Measurements from ENCODE around the gene APBB2.

APBB2 gene

DNA sequence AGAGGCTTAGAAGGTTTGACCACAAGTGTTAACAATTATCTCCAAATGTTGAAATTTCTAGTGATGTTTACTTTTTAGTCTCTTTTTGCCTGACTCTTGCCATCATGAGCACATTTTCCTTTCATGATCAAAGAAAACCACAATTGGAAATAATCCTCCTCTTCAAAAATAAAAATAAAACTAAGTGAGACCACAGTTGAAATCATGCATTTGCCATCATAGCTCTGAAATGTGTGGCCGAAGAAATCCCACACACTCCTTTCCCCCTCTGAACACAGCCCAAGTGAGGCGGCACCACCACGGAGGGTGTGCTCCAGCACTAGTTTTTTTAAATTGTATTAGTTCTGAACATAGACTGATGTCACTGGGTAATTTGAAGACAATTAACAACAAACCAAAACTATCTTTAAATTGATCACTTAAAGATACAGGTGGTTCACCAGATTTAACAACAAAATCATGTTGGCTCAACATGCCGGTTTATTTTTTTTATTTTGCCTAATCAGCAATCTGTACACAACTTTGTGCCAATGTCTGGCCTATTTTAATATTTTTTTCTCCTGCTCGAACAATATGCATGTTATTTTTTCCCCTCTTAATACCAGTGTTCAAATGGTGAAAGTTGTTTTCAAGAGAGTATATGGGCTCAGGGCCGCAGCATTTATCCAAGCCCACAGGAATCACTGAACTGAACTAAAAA, 17.6 kb downstream of the APBB2 start:
- DNase-seq (ENCODE audit: low read depth in 3 of 3, low spot score in 1 of 3), result no peak

DNA sequence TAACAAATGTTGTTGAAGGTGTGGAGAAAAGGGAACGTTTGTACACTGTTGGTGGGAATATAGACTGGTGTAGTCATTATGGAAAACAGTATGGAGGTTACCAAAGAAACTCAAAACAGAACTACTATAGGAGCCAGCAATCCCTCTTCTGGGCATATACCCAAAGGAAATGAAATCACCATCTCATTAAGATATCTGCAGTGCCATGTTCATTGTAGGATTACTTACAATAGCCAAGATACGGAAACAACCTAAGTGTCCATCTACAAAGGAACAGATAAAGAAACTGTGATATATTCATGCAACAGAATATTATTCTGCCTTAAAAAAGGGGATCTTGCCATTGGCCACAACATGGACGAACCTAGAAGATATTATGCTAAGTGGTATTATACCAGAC, 22.2 kb downstream of the APBB2 start:
- no peak for DNase-seq (ENCODE audit: low read depth in 3 of 3, low spot score in 1 of 3)

DNA sequence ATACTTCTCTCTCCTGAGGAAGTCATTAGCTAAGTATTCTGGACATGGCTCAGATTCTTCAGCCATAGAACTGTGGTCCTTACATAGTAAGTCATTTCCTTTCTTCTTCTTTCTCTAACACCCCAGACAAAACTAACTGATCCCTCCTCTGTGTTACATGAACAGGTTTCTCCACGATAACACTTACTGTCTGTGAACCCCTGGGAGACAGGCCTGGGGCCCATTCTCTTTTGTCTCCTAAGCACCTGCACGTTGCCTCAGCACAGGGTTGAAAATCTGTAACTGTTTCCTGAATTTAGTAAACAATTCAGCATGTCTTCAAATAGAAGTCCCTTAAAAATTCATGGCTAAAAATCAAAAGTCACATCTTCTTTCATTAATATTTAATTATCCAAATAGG, 24.7 kb downstream of the APBB2 start:
- no peak for DNase-seq (ENCODE audit: low read depth in 3 of 3, low spot score in 1 of 3)

DNA sequence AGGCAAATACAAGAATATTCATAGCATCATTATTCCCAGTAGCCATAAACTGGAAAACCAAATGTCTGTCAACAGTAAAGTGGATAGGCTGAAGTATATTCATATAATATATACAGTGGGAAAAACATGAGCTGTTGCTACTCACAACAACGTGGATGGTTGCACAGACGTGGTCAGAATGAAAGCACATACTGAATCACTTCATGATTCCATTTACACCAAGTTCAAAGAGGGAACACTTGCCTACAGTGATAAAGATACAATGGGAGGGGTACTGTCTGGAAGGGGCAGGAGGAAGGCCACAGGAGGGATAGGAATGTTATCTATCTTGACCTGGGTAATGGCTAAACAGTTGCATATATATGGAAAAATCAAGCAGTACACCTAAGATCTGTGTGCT, 25.3 kb downstream of the APBB2 start:
- no peak for DNase-seq (ENCODE audit: low read depth in 3 of 3, low spot score in 1 of 3)

DNA sequence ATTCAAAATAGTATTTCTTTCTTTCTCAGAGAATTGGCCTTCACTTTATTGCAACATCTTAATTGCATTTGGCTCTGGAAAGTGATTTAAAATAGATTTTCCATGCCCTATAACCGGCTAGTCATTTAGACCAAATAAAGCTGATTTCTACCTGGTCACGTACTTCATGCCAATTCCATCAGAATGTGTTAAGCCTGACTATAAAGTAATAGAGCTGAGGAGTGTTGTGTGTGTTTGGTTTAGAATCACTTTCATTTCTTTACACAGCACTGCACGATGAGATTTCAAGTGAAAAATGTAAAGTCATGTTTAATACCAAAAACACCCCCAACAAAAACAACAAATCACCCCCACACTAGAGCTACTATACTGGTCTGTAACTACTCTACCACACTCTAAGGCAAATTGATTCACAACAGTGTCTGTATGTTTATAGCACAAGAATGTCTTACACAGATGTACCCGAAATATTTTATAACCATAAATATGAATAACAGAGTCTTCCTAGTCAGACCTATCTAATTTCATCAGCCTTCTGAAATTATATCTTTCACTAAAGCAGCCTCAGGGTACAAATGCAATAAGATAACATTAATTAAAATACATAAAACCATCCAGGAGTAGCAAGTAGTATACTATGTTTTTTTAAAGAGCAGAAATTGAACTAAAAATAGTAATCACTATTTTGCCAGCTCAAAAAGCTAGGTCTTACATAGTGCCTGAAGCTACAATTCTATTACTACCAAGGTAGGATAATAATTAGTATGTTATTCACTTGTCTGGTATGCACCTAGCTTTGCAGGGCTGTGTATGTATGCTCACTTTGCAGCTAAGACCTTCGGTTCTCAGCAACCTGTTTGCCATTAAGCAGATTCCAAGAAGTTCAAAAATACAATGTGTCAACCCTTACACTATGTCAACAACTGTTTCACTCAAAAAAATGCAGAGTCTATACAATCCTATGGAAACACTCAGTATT, 28.4 kb downstream of the APBB2 start:
- no peak for DNase-seq (ENCODE audit: low read depth in 3 of 3, low spot score in 1 of 3)

DNA sequence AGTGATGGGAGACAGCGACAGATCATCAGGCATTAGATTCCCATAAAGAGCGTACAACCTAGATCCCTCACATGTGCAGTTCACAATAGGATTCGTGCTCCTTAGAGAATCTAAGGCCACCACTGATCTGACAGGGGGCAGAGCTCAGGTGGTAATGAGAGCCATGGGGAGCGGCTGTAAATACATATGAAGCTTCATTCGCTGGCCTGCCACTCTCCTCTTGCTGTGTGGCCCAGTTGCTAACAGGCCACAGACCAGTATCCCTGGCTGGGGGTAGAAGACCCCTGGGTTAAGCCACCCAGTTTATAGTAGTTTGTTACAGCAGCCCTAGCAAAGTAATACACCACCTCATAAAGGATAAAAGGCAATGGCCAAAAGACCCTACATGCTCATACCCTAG, 30.3 kb downstream of the APBB2 start:
- DNase-seq (ENCODE audit: low read depth in 3 of 3, low spot score in 1 of 3), result no peak

DNA sequence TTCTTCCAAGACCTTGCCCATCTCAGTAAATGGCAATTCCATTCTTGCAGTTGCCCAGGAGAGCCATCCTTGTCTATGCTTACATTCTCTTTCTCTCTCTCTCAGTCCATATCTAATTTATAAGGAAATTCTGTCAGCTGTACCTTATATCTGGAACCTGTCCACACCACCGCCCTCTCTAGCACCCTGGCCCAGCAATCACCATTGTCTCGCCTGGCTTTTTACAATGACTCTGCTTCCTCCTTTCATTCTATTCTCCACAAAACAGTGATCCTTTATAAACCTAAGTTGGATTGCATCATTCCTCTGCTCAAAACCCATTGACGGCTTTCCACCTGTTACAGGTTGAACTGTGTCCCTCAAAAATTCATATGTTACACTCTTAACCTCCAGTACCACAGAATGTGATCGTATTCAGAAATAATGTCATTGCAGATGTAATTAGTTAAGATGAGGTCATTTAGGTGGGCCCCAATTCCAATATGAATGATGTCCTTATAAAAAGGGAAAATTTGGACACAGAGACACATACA, 31.3 kb downstream of the APBB2 start:
- no peak for DNase-seq (ENCODE audit: low read depth in 3 of 3, low spot score in 1 of 3)

DNA sequence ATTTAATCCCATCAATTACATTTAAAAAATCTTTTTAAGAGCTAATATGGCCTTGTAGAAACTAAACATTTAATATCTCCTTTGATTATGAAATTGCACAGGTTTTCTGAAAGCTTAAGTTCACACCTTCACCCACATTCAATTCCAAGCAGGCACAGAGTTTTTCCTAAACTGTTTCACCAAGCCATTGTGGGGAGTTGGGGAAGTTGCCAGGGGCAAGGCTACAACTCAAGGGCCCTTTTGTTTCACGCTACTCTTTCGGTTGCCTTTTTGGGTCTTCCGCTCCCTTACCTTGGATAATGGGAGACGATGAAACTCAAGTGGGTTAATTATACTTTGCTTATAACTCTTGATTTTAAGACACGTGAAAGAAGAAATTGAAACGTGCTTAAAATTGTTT, 33.3 kb downstream of the APBB2 start:
- DNase-seq (ENCODE audit: low read depth in 3 of 3, low spot score in 1 of 3), result no peak

DNA sequence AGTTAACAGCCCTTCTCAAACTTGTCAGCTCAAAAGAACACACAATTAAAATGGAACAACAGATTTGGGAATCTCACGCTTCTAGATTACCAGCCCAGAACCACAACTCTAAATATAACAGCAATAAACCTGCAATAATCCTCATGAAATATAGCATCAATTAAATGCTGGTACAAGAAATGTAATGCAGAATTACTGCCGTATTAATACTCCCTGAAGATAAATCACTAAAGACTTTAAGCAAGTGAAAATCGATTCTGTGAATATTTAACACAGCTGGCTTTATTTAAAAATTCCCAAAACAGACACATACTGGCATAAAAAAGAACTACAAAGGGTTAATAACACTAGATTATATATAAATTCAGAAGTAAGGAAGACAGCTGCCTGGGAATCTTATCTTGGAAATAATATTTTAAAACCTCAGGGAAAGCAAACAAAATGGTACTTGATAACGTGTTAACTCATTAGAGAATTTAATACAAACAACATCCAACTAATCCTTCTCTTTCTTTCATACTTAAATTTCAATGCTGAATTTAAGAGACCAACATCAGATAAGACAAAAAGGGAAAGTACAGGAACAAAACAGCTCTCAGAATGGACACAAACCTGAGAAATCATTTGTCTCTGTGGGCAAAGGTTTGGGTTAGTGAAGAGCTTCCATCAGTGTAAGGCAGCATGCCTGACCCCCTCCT, 34.7 kb downstream of the APBB2 start:
- DNase-seq (ENCODE audit: low read depth in 3 of 3, low spot score in 1 of 3), result no peak

DNA sequence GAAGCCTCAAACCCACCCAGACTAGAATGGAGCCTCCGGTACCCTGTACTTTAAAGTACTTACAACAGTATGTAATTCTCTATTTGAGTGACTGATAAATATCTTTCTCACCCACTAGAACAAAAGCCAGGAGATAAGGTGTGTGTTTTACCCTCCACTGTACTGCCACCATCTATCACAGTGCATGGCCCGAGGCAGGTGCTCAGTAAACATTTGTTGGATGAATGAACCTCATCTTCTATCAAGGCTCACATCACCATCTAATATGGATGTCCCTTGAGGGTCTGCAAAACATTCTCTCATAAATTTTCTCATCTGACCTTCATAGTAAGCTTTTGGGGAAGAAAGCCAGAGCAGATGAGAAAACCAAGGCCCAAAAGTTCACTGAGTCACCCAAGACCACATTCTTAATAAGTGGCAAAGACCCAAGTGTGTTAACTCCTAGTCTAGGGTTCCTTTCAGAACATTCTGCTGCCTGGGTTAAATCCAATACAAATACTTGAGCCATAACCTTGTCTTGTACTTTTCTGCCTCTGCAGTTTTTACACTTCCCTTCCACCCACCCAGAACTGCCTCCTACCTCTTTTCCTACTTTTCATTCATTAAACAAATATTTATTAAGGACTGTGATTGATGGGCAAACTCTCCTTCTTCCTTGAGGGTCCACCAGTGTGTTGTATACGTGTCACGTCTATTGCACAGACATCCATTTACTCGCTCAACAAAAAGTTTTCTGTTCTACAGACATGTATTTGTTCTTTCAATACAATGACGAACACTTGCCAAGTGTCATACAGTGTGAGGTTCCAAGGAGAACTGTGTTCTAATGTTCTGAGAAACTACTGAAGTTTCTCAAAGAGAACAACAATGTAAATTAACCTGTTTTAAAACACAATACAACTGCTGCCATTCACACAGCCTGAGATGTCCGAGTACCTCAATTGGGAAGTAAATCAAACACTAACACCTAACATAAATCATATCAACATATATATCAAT, 35.7 kb downstream of the APBB2 start:
- DNase-seq (ENCODE audit: low read depth in 3 of 3, low spot score in 1 of 3), result no peak

DNA sequence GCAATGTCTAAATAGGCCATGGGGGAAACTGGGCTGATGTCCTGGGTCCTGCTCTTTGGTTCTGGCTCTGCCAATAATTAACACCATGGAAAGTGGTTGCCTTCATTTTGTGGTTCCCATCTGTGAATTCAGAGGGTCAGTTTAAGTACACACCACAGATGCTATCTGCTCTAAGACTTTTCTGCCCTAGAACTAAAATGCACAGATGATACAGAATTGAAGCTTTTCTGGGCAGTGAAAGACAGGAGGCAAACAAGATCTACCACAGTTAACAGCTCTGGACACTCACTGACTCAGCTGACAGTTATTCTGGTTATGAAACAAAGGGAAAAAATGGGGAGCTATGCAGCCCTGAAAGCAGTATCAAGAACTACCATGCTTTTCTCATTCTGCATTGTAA, 37.3 kb downstream of the APBB2 start:
- no peak for DNase-seq (ENCODE audit: low read depth in 3 of 3, low spot score in 1 of 3)

DNA sequence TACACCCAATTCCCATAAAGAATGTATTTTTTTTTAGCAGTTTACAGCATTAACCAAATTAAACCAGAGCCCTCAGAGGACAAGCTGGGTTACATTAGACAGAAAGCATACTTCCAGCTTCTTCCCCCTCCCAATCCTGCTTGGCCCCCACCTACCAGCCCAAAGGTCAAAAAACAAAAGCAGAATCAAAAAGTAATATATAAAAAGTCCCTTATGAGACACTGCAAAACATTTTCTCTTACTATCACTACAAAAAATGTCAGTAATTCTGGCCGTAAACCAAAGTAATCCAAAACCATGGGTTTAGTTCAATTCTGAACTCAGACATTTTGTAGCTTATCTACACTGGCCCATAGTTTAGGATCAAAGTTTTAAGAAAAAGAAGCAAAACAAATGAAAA, 38.0 kb downstream of the APBB2 start:
- no peak for DNase-seq (ENCODE audit: low read depth in 3 of 3, low spot score in 1 of 3)

DNA sequence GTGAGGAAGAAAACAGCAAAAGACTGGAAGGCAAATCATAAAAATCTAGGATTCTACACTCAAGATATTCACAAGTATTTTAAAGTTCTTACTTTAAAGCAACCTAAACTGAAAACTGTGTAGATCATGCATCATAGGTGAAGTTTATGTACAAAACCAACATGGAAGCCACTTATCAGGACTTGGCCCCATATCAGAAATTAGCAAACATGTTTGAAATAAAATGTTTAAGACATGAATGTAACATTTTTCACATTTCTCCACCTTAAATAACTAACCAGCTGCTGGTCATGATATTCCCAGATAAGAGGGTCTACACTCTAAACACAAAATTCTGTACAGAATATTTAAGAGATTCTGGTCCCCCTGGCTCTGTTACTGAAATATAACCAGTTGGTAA, 38.5 kb downstream of the APBB2 start:
- no peak for DNase-seq (ENCODE audit: low read depth in 3 of 3, low spot score in 1 of 3)

DNA sequence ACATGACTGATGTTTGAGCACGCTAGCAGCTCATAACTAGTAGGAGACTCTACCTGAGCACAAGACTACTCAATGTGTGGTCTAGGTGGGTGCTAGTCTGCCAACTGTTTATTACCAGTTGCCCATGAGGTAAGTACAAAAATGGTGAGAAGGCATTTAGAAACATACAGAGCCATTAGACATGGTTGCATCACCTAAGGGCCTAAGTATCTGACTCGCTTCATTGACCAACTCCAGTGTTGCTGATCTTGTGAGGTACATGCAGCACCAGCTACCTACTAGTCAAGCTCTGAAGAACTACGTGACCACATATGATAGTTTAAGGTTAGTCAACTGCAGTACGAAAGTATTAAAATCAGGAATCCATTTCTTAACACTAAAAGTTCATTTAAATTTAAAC, 39.9 kb downstream of the APBB2 start:
- no peak for DNase-seq (ENCODE audit: low read depth in 3 of 3, low spot score in 1 of 3)

DNA sequence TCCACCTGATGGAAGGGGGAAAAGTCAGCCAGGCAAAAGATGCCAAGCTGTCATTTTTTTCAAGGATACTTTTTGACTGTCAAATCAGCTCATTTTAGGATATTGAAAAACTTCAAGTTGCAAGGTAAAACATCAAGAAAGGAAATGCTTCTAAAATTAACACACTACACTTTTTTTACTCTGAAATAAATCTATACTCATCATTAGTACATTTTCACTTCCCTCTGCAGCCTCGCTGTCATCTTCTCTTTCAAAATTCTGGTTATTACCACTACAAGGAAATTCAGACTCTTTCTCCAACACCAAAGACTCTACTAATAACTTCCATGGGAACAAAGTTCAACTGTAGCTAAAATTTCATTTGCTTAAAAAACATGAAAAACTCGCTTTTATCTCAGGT, 41.6 kb downstream of the APBB2 start:
- no peak for DNase-seq (ENCODE audit: low read depth in 3 of 3, low spot score in 1 of 3)

DNA sequence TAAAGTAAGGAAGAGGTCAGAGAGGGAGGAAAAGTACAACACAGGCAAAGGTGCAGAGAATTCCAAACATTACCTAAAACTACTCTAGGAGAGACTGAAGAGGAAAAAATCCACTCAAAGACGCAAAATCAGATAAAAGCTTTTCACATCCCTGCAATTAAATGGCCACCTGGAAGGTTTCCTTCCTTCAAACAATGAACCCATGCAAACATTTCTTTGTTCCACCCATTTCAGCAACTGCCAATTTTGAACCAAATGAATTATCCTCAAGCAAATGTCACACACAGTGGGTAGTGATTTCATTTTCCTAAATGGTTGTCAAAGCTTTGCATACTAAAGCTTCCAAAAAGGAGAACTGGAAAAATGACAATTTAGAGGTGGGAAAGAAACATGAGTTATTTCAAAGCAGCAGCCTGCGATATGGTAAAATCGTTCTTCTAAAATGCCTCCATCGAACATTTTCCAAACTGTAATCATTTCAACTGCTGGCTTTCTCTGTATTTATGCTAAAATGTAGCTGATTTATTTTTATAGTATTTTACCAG, 45.0 kb downstream of the APBB2 start:
- DNase-seq (ENCODE audit: low read depth in 3 of 3, low spot score in 1 of 3), result no peak

DNA sequence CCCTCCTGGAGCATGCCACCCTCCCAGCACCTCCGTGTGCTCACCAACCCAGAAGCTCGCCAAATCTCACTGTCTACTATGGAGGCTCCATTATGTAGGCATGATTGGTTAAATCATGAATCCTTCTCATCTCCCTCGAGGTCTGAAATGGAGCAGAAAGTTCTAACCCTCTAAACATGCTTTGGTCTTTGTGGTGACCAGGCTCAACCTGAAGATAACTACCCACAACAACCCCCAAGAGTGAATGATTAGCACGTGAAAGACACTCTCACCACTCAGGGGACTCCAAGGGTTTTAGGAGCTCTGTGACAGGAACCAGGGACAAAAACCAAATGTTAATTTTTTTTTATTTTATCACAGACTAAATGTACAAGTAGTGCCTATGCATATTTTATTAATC, 47.2 kb downstream of the APBB2 start:
- DNase-seq (ENCODE audit: low read depth in 3 of 3, low spot score in 1 of 3), result no peak

DNA sequence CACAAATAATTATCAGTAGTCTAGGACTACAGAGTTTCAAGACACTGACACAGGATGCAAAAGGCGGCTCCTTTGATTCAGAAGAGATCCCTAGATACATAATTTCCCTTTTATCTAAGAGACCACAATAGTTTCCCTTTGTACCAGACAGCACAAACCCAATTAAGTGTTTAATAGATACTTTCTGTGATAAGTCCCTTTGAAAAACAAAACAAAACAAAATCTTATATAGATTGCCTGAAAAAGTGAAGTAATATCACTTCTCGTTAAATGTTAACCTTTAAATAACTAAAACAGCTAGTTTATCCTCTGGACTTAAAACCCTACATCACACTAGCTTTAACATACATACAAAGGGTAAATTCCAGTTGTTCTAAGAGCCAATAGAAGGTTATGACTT, 49.9 kb downstream of the APBB2 start:
- DNase-seq (ENCODE audit: low read depth in 3 of 3, low spot score in 1 of 3), result no peak

DNA sequence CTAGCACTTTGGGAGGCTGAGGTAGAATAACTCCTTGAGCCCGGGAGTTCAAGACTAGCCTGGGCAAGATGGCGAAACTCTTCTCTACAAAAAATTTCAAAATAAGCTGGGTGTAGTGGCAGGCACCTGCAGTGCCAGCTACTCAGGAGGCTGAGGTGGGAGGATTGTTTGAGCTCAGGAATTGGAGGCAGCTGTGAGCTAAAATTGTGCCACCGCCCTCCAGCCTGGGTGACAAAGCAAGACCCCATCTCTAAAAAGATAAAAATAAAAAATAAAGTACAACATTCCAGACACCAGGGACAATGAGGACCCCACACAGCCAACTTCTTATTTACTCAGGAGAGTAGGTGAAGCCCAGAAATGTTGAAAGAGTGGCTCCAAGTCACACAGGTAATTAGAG, 53.0 kb downstream of the APBB2 start:
- no peak for DNase-seq (ENCODE audit: low read depth in 3 of 3, low spot score in 1 of 3)

DNA sequence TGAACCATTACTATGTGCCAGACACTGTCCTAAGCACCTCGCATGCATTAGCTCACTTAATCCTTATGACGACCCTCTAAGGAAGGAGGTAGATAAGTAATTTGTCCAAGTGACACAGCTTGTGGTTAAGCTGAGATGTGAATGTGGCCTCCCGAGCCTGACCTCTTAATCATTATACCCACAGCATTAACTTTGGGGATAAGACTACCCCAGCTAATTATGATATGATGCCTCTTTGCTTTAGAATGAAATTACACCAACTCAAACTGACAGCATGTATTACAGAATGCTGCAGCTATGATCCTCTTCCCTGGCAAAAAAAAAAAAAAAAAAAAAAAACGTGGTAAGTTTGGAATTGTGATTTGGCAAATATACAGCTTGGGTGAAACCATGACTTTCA, 53.5 kb downstream of the APBB2 start:
- DNase-seq (ENCODE audit: low read depth in 3 of 3, low spot score in 1 of 3), result no peak

Data from stimulated activated CD4-positive, alpha-beta T cell treated with anti-CD3 and anti-CD28 coated beads, TNF-alpha, amount 100 ng/mL, for 1 hour (primary cell).